T-helper 1 cell treated with Interleukin-12 subunit alpha and Interleukin-12 subunit beta and Interleukin-4 antibody, amounts not matched to agents 30 μg/mL and 1 μg/mL, for 36 hours (primary cell): ENCODE measurements around the gene NSMF.
"Not testable (repeated sequence)": the region's sequence is repeated elsewhere in the genome, so short reads cannot be mapped to it uniquely, and the experiment has no call there.

Source experiments
- H3K27ac Mint-ChIP-seq: one replicate; pipeline ENCODE4 v1.8.0; 2021; ENCODE audit warnings: mild to moderate bottlenecking, mixed read lengths
- H3K27me3 Mint-ChIP-seq: one replicate; pipeline ENCODE4 v1.8.0; 2021; ENCODE audit warnings: low read depth, mixed read lengths
- H3K36me3 Mint-ChIP-seq: one replicate; pipeline ENCODE4 v1.8.0; 2021; ENCODE audit warnings: low read depth, mixed read lengths
- H3K4me1 Mint-ChIP-seq: one replicate; pipeline ENCODE4 v1.8.0; 2021; ENCODE audit warnings: low read depth, mixed read lengths
- H3K4me3 Mint-ChIP-seq: one replicate; pipeline ENCODE4 v1.8.0; 2021; ENCODE audit warnings: mild to moderate bottlenecking, moderate library complexity, mixed read lengths
- H3K9me3 Mint-ChIP-seq: one replicate; pipeline ENCODE4 v1.8.0; 2021; ENCODE audit warnings: mixed read lengths

The NSMF gene

DNA sequence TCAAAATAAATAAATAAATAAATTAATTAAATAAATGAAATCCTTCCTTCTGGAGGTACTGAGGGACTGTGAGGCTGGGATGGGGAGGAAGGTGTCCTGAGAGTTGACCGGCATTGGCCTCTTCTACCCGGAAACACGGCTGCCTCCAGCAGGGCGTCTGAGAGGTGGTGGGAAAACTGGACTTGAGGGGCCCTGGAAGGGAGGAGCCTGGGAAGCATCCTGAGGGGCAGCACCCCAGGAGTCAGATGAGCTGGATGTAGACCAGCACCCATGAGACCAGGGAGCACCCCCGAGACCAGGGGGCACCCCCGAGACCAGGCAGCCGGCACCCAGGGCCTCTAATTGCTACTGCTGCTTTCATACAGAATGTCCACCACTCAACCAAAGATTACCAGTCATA is 8.8 kb upstream of the NSMF start:
- Mint-ChIP-seq H3K27ac (no peak overlapping the region), H3K4me3 (no peak overlapping the region), H3K9me3 (peaks cover 2% of the 10 kb centered on the region), H3K27me3 (peaks cover 13% of the 10 kb centered on the region), H3K4me1 (peaks cover 5% of the 10 kb centered on the region), H3K36me3 (no peaks in the 10 kb centered on the region)

DNA sequence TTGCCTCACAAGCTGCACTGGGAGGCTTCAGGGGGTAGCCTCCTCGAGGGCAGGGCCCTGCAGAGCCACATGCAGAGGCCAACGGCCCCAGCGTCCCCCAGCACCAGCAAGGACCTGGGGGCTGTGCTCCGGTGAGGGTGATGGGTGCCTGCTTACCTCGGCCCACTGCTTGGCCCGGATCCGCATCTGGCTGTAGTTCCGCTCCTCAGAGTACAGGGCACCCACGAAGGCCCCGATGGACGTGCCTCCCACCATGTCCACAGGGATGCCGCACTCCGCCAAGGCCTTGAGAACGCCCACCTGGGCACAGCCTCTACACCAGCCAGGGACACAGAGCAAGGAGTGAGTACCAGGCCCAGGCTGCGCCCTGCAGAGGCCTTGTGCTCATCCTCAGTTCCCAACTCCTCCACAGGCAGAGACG is 8.0 kb upstream of the NSMF start:
- Mint-ChIP-seq H3K27me3 (peaks cover 13% of the 10 kb centered on the region), H3K9me3 (no peaks in the 10 kb centered on the region), H3K4me1 (peaks cover 5% of the 10 kb centered on the region), H3K27ac (no peak overlapping the region), H3K4me3 (no peak overlapping the region), H3K36me3 (no peaks in the 10 kb centered on the region)

DNA sequence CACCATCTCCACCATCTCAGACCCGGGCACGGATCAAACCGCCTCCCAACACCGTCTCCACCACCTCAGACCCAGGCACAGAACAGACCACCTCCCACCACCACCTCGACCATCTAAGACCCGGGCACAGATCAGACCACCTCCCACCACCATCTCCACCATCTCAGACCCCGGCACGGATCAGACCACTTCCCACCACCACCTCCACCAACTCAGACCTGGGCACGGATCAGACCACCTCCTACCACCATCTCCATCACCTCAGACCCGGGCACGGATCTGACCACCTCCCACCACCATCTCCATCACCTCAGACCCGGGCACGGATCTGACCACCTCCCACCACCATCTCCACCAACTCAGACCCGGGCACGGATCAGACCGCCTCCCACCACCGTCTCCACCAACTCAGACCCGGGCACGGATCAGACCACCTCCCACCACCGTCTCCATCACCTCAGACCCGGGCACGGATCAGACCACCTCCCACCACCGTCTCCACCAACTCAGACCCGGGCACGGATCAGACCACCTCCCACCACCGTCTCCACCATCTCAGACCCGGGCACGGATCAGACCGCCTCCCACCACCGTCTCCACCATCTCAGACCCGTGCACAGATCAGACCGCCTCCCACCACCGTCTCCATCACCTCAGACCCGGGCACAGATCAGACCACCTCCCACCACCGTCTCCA is 7.4 kb upstream of the NSMF start:
- not testable (repeated sequence) for H3K4me3 Mint-ChIP-seq, H3K36me3 Mint-ChIP-seq, H3K27ac Mint-ChIP-seq, H3K9me3 Mint-ChIP-seq, H3K4me1 Mint-ChIP-seq
- peaks cover 13% of the 10 kb centered on the region for H3K27me3 Mint-ChIP-seq

DNA sequence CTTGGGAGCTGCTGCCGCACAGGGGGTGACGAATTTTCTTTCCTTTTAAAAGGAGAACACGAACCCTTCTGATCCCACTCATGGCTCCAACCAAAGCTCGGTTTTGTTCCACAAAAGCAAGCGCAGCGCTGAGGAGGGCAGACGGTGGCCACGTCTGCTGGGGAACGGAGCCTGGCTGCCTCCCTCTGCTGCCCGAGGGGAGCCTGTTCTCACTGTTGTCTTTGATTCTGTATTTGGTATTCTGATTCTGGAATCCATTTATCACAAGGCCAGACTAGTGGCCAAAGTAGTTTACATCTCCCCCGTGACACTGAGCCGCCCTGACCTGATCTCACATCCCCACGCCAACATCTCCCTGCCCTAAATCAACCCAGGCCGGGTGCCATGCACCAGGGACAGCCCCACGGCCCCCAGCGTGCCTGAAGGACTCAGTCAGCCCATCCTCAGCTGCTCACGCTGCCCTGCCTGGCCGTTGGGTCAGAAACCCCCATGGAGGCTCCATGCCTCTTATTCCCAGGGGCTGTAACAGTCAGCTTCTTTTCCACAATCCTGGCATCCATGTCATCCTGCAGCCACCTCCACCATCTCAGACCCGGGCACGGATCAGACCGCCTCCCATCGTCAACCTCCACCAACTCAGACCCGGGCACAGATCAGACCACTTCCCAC is 6.7 kb upstream of the NSMF start:
- Mint-ChIP-seq H3K4me3 (no peak overlapping the region), H3K27me3 (peaks cover 13% of the 10 kb centered on the region), H3K36me3 (no peaks in the 10 kb centered on the region), H3K27ac (no peak overlapping the region), H3K9me3 (no peaks in the 10 kb centered on the region), H3K4me1 (peaks cover 4% of the 10 kb centered on the region)

DNA sequence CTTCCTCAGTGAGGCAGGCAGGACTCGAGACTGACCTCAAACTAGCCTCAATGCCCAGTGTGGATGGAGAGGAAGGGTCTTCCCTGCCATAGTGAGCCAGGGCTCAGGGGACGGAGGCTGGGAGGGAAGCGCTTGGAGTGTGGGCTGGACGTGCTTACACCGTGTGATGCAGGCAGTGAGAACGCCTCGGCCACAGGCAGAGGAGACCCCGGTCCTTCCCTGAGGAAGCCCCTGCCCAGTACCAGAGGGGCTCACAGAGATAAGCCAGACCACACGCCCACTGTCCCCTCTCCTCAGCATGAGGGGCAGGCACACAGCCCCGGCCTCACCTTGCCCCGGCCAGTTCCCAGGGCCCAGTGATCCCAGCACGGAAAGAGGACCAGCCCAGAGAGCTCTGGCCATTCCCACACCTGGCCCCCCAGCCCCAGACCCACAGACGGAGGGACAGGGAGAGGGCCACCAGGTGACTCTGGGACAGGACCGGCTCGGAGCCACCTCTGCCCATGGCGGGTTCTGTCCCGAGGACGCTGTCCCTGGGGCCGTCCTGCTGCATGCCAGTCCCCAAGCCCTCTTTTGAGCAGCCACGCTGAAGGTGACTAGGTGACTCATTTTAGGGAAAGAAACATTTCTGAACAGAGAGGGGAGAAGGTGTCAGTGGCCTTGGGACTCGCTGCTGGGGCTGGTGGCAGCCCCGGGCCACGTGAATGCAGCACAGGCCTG is 6.0 kb upstream of the NSMF start:
- H3K27ac Mint-ChIP-seq: no peak overlapping the region
- H3K27me3 Mint-ChIP-seq: peaks cover 13% of the 10 kb centered on the region
- H3K9me3 Mint-ChIP-seq: no peaks in the 10 kb centered on the region

DNA sequence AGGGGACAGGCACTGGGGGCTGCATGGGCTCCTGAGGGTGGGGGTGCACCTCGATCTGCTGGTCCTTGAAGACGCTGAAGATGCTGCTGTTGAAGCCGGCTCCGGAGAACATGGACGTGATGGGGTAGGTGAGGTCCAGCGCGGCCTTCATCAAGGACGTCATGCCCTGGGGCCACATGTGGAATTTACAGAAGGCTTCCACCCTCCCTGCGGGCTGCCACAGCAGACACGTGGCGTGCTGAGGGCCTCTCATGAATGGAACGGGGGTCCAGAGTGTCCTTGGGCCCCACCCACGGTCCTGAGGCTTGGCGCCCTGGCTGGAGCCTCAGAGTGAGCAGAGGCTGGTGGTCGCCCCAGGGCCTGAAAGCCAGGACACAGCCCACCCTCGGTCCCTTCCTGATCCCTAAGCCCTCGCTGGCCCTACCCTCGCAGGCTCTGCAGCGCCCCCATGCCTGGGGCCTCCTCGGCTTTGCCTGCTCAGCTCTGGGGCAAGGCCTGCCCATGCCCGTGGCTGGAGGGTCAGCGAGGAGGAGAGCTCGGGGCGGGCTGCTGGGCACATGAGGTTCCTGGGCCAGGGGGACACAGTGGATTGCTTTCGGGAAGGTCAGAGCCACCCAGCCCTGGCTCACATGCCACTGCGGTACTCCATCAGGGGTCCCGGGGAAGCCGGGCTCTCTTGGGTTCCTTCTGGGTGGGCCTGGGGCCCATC is 5.3 kb upstream of the NSMF start:
- Mint-ChIP-seq H3K4me3 (no peak overlapping the region), H3K27me3 (peaks cover 10% of the 10 kb centered on the region), H3K36me3 (no peaks in the 10 kb centered on the region), H3K27ac (no peak overlapping the region), H3K4me1 (no peaks in the 10 kb centered on the region), H3K9me3 (no peaks in the 10 kb centered on the region)

More for the DNA sequence above, 6.0 kb upstream of the NSMF start:
- Mint-ChIP-seq H3K4me3 (no peak overlapping the region), H3K4me1 (no peaks in the 10 kb centered on the region), H3K36me3 (no peaks in the 10 kb centered on the region)

DNA sequence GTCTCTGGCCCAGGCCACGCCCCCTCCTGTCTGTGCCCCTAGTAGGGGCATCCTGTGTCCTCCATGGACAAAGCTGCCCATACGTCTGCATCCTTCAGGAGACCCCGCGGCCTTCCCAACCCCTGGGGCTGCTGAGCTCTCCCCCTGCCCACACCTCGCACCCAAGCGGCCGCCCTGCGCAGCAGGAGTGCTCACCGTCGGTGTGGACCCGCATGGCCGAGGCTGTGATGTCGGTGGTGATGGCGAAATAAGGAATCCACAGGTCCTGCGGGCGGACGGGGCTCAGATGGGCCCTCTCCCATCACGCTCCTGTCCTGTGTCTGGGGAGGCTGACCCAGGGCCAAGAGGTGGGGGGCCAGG is 4.8 kb upstream of the NSMF start:
- Mint-ChIP-seq H3K27ac (no peak overlapping the region), H3K4me3 (no peak overlapping the region), H3K4me1 (no peaks in the 10 kb centered on the region), H3K9me3 (no peaks in the 10 kb centered on the region), H3K27me3 (peaks cover 5% of the 10 kb centered on the region), H3K36me3 (no peaks in the 10 kb centered on the region)

DNA sequence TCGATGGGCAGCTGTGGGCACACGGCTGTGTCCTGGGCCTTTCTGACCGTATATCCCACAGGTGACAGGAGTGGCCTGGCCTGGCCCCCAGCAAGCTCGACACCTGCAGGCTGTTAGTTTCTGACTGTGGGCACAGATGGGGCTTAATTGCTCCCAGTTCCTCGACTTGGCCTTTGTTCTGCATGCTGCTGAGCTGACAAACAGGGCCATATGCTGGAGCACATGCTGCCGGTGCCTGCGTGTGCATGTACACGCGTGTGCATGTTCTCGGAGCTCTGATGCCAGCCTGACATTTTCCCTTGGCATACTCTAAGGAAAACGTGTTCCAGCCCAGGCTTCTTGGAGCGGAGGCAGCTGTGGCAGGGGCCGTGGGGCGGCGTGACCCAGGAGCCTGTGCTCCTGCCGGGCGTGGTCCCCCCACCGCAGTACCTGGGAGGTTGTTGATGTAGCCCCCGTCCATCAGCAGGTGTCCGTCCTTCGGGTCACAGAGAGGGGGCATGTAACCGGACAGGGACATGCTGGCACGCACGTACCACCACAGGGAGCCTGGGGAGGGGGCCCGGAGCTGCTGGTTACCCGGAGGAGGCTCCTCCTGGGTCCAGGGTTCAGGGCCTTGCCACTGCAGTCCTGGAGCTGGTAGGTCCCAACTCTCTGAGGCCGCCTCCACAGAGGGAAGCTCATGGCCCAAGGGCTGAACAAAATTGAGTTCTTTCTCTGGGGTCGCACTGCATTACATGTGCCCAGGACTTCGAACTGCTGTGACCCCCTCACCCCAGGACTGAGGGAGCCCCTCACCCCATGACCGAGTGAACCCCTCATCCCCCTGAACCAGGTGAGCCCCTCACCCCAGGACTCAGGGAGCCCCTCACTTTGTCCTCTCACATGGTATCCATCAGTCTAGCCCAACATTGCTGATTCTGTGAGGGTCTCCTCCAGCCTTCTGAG is 4.1 kb upstream of the NSMF start:
- Mint-ChIP-seq H3K9me3 (no peaks in the 10 kb centered on the region), H3K4me3 (no peak overlapping the region), H3K27me3 (peaks cover 2% of the 10 kb centered on the region), H3K36me3 (no peaks in the 10 kb centered on the region), H3K27ac (no peak overlapping the region), H3K4me1 (no peaks in the 10 kb centered on the region)

DNA sequence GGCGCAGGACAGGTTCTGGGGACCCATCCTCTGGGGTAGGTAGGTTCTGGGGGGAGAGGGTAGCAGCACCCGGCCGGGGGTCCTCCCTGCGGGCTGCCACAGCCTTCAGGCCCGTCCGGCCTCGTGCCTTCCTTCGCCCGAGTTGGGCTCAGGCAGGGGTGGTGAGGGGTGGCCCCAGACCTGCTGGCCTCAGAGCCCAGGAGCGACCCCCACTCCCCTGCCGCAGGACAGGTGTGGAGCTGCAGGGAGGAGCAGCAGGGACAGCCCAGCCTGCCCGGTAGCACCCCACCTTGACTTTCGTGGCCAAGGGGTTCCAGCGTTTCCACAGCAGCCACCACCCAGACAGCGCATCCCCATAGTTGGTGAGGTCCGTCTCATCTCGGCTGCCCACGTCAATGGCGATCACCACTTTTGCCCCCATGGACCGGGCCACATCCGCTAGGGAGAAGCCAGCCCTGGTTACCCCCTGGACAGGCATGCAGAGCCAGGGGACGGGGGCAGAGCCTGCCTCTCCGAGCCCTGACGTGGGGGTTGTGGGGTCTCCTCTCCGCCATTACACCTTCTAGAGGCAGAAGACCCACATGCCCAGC is 3.4 kb upstream of the NSMF start:
- no peak overlapping the region for H3K4me3 Mint-ChIP-seq
- H3K27ac Mint-ChIP-seq: no peak overlapping the region
- H3K27me3 Mint-ChIP-seq: no peaks in the 10 kb centered on the region
- no peaks in the 10 kb centered on the region for H3K4me1 Mint-ChIP-seq
- no peaks in the 10 kb centered on the region for H3K36me3 Mint-ChIP-seq
- H3K9me3 Mint-ChIP-seq: no peaks in the 10 kb centered on the region

DNA sequence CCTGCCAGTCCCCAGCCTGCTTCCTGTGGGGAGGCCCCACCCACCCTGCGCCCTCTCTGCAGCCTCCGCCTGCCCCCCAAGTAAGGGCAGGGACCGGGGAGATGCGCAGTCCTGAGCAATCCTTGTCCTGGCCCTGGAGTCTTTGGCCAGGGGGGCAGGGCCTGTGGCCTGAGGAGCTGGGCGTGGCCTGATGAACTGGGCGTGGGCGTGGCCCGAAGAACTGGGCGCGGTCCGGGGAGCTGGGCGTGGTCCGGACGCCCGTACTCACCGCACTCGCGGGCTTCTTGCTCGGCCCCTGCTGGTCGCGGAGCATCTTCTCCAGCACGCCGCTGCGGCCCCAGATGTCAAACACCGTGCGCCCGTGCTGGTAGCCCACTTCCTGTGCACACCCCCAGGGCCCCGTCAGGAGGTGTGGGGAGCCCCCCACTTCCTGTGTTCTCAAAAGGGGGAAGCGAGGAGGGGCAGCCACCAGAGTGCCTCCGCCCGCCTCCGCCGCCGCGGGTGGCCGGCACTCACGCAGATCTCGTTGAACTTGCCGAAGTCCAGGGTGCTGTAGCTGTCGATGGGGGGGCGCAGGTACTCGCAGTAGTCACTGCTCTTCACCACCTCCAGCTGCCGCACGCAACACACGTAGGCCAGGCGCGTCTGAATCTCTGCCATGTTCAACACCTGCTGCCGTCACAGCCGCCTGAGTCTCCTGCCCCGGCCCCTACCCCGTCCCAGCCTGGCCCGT is 2.7 kb upstream of the NSMF start:
- no peaks in the 10 kb centered on the region for H3K36me3 Mint-ChIP-seq
- peak overlapping the region; percentile 77 for H3K27ac Mint-ChIP-seq
- H3K27me3 Mint-ChIP-seq: no peaks in the 10 kb centered on the region
- H3K4me3 Mint-ChIP-seq: peak overlapping the region; percentile 63
- H3K4me1 Mint-ChIP-seq: no peaks in the 10 kb centered on the region
- H3K9me3 Mint-ChIP-seq: no peaks in the 10 kb centered on the region

DNA sequence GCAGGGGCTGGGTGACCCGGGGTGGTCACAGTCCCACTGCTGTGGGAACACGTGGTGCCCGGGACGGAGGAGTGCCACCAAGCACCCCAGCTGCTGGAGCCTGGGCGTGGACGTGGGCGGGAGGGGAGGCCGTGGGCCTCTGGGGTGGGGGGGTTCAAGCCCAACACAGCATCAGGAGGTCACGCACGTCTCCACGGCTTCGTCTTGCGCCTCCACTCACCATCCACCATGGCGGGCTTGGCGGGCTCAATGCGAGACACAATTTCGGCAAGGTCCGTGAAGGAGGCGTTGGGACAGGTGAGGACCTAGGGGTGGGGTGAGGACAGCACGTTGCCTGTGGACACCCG is 2.2 kb upstream of the NSMF start:
- Mint-ChIP-seq H3K9me3 (no peaks in the 10 kb centered on the region), H3K4me3 (no peak overlapping the region), H3K27ac (peak overlapping the region; percentile 52), H3K36me3 (peaks cover under 1% of the 10 kb centered on the region), H3K4me1 (peaks cover 2% of the 10 kb centered on the region), H3K27me3 (no peaks in the 10 kb centered on the region)

DNA sequence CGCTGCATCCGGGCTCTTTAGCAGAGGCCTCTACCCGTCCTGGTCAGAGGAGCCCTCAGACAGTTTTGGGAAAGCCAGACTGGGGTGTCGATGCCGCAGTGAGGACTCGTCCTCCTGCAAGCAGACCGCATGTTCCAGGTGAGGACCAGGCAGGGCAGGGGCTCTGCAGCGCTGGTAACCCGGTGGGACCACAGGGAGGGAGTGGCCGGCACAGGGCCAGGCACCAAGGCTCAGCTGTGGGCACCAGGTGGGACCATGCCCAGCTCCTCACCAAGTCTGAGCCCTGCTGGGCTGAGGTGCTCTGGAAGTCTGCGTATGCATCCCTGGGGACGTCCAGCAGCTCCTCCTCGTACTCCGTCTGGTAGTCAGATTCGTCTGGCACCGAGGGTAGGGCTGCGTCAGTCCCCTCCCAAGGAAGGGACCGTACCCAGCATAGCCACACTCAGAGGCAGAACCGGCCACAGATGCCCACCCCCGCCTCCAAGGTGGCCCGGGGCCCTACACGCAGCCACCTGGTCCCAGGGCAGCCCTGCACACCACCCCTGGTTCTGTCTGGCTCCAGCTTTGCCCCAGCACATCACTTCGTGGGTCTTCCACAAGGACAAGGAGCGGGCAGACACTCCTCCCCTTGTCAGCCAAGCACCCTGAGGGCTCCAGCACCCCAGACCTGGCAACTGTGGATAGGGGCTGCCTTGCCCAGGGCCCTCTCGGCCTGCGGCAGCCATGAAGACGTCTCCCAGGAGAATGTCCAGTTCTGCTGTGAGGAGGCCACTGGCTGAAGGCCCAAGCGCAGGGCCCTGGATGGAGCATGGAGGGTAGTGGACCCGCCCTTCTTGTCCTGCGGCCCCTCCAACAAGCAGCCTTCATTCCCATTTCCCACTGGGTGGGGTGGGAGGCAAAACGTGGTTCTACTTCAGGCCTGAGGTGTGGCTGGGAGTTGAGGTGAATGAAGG is 1.5 kb upstream of the NSMF start:
- no peak overlapping the region for H3K4me3 Mint-ChIP-seq

More for the DNA sequence above, 1.5 kb upstream of the NSMF start:
- Mint-ChIP-seq H3K36me3 (peaks cover 4% of the 10 kb centered on the region), H3K27ac (no peak overlapping the region), H3K4me1 (peaks cover 2% of the 10 kb centered on the region), H3K9me3 (no peaks in the 10 kb centered on the region), H3K27me3 (no peaks in the 10 kb centered on the region)
